Measurements from ENCODE around the gene WNT10A.

The WNT10A gene

DNA sequence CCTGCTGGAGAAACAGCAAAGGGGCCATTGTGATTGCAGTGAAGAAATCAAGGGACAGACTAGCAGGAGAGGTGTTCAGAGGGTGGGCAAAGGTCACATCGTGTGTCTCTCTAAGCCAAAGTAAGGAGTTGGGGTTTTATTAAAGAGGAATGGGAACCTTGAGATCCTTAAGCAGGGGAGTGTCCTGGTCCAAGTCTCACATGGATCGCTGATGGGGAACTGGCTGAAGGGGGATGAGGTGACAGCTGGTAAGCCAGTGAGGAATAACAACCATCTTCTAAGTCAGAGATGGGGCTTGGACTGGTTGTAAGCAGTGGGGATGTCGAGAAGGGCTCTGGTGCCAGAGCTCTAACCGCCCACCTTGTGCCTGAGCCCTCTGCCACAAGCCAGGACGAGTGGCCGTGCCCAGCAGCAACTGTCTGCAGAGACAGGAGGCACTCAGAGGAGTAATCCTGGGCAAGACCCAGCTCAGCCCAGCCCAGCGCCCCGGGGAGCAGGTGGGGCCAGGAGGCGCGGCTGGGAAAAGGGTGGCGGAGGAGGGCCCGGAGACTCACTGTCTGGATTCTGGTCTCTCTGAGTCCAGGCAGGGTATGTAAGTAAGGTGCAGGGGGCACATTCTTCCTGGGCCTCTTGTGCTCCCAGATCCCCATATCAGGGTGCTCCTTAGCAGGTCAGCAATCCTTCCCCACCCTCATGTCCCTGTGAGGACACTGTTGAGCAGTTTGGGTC lies 13.7 kb downstream of the WNT10A start:
- no peak for DNase-seq (ENCODE audit: low read depth)
- TF ChIP-seq CTCF (IDR thresholded peaks at IDR 0.05; ENCODE audit: low read length, missing control alignments): no peak
- H3K4me3 ChIP-seq (replicated peaks; ENCODE audit: low read depth, low read length): no peak overlapping the region

- TF ChIP-seq CTCF (IDR thresholded peaks at IDR 0.05; ENCODE audit: low read length, missing control alignments): no peak
- H3K4me3 ChIP-seq (replicated peaks; ENCODE audit: low read depth, low read length): no peak overlapping the region
- DNase-seq (ENCODE audit: low read depth): no peak
These were observed 14.2 kb downstream of the WNT10A start for GRCh38 chr2:218894880-218895157.

DNA sequence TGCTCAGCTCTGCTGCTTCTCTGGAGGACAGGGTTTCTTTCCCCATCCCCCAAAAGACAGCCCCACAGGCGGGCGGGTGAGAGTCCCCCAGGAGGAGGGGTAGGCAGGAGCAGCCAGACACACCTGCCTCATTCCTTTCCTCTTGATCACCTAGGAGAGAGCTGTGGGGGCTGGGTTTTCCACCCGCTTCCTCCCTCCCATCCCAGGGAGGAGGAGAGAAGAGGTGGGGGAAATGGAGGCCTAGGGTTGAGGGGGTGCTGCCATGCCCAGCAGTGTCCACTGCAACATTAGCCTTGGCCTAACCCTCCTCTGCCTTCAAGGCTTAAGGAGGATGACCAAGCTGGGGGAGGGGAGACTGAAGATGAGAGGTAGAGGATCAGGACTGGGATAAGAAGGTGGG lies 14.7 kb downstream of the WNT10A start:
- DNase-seq (ENCODE audit: low read depth): no peak
- no peak overlapping the region for H3K4me3 ChIP-seq (replicated peaks; ENCODE audit: low read depth, low read length)
- no peak for TF ChIP-seq CTCF (IDR thresholded peaks at IDR 0.05; ENCODE audit: low read length, missing control alignments)

GRCh38 chr2:218895759-218896500 lies 15.3 kb downstream of the WNT10A start:
- DNase-seq (ENCODE audit: low read depth): no peak
- H3K4me3 ChIP-seq (replicated peaks; ENCODE audit: low read depth, low read length): no peak overlapping the region
- no peak for TF ChIP-seq CTCF (IDR thresholded peaks at IDR 0.05; ENCODE audit: low read length, missing control alignments)

- no peak overlapping the region for H3K4me3 ChIP-seq (replicated peaks; ENCODE audit: low read depth, low read length)
- no peak for TF ChIP-seq CTCF (IDR thresholded peaks at IDR 0.05; ENCODE audit: low read length, missing control alignments)
- DNase-seq (ENCODE audit: low read depth): no peak
These were observed 16.1 kb downstream of the WNT10A start for GRCh38 chr2:218896501-218897393.

GRCh38 chr2:218897394-218898108 lies 16.9 kb downstream of the WNT10A start:
- H3K4me3 ChIP-seq (replicated peaks; ENCODE audit: low read depth, low read length): no peak overlapping the region
- TF ChIP-seq CTCF (IDR thresholded peaks at IDR 0.05; ENCODE audit: low read length, missing control alignments): no peak
- DNase-seq (ENCODE audit: low read depth): no peak

Measured in fibroblast of pulmonary artery (primary cell).